ENCODE measurements around the gene RICTOR. TPM values are rescaled to one million over a fixed set of nuclear protein-coding genes. Genes with fewer than 3 reads are reported as not detected.

The RICTOR gene
- total RNA-seq, 1 experiment from 2014 or later: 22.4 TPM

DNA sequence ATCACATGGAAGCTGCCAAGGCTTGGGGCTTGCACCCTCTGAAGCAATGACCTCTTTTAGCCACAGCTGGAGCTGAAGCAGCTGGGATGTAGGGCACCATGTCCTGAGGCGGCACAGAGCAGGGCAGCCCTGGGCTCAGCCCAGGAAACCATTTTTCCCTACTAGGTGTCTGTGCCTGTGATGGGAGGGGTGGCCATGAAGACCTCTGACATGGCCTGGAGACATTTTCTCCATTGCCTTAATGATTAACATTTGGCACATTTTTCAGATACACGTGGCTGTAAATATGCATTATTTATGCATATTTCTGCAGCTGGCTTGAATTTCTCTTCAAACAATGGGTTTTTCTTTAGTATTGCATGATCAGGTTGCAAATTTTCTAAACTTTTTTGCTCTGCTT is 146.7 kb downstream of the RICTOR start (continued):
- TF ChIP-seq, protein P1, sequence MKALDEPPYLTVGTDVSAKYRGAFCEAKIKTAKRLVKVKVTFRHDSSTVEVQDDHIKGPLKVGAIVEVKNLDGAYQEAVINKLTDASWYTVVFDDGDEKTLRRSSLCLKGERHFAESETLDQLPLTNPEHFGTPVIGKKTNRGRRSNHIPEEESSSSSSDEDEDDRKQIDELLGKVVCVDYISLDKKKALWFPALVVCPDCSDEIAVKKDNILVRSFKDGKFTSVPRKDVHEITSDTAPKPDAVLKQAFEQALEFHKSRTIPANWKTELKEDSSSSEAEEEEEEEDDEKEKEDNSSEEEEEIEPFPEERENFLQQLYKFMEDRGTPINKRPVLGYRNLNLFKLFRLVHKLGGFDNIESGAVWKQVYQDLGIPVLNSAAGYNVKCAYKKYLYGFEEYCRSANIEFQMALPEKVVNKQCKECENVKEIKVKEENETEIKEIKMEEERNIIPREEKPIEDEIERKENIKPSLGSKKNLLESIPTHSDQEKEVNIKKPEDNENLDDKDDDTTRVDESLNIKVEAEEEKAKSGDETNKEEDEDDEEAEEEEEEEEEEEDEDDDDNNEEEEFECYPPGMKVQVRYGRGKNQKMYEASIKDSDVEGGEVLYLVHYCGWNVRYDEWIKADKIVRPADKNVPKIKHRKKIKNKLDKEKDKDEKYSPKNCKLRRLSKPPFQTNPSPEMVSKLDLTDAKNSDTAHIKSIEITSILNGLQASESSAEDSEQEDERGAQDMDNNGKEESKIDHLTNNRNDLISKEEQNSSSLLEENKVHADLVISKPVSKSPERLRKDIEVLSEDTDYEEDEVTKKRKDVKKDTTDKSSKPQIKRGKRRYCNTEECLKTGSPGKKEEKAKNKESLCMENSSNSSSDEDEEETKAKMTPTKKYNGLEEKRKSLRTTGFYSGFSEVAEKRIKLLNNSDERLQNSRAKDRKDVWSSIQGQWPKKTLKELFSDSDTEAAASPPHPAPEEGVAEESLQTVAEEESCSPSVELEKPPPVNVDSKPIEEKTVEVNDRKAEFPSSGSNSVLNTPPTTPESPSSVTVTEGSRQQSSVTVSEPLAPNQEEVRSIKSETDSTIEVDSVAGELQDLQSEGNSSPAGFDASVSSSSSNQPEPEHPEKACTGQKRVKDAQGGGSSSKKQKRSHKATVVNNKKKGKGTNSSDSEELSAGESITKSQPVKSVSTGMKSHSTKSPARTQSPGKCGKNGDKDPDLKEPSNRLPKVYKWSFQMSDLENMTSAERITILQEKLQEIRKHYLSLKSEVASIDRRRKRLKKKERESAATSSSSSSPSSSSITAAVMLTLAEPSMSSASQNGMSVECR (CRISPR knock-in tag; IDR thresholded peaks at IDR 0.05; ENCODE audit: borderline replicate concordance): no peak
- no peak for TF ChIP-seq ZNF138 (CRISPR knock-in tag; conservative IDR thresholded peaks at IDR 0.05)
- TF ChIP-seq, protein P2, sequence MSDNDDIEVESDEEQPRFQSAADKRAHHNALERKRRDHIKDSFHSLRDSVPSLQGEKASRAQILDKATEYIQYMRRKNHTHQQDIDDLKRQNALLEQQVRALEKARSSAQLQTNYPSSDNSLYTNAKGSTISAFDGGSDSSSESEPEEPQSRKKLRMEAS (CRISPR knock-in tag; IDR thresholded peaks at IDR 0.05): no peak
- TF ChIP-seq ZNF263 (CRISPR knock-in tag; IDR thresholded peaks at IDR 0.05; ENCODE audit: low read depth): no peak
- TF ChIP-seq, protein P3, sequence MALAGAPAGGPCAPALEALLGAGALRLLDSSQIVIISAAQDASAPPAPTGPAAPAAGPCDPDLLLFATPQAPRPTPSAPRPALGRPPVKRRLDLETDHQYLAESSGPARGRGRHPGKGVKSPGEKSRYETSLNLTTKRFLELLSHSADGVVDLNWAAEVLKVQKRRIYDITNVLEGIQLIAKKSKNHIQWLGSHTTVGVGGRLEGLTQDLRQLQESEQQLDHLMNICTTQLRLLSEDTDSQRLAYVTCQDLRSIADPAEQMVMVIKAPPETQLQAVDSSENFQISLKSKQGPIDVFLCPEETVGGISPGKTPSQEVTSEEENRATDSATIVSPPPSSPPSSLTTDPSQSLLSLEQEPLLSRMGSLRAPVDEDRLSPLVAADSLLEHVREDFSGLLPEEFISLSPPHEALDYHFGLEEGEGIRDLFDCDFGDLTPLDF (CRISPR knock-in tag; IDR thresholded peaks at IDR 0.05): no peak

DNA sequence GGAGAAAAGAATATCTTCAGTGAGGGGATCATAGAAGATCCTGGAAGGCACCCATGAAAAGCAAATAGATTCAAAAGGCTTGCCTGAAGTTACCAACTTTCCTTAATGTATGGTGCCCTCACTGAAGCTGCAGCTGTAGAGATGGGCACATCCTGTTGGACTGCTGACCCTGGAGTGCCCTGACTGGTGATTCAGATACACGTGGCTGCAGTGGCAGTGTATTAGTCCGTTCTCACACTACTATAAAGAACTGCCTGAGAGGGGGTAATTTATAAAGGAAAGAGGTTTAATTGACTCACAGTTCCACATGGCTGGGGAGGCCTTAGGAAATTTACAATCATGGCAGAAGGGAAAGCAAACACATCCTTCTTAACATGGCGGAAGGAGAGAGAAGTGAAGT is 148.1 kb downstream of the RICTOR start:
- Mint-ChIP-seq H3K9me3 (peaks cover 22% of the 10 kb centered on the region), H3K27ac (no peak overlapping the region), H3K27me3 (ENCODE audit: low read depth) (no peaks in the 10 kb centered on the region), H3K4me1 (peaks cover 20% of the 10 kb centered on the region), H3K36me3 (peaks cover 7% of the 10 kb centered on the region), H3K4me3 (no peak overlapping the region)
- CTCF ChIA-PET: no interaction called here
- POLR2A ChIA-PET: no interaction called here
- DNase-seq (ENCODE audit: low spot score) (no peak), ATAC-seq (no peak)
- TF ChIP-seq, protein P4, sequence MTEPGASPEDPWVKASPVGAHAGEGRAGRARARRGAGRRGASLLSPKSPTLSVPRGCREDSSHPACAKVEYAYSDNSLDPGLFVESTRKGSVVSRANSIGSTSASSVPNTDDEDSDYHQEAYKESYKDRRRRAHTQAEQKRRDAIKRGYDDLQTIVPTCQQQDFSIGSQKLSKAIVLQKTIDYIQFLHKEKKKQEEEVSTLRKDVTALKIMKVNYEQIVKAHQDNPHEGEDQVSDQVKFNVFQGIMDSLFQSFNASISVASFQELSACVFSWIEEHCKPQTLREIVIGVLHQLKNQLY (CRISPR knock-in tag; IDR thresholded peaks at IDR 0.05): no peak
- TF ChIP-seq CREM (CRISPR knock-in tag; IDR thresholded peaks at IDR 0.05) (no peak), ATF1 (CRISPR knock-in tag; IDR thresholded peaks at IDR 0.05) (no peak), ELF4 (CRISPR knock-in tag; IDR thresholded peaks at IDR 0.05; ENCODE audit: low read depth) (no peak), KAT7 (CRISPR knock-in tag; IDR thresholded peaks at IDR 0.05; ENCODE audit: borderline replicate concordance) (no peak)
- TF ChIP-seq, protein P5, sequence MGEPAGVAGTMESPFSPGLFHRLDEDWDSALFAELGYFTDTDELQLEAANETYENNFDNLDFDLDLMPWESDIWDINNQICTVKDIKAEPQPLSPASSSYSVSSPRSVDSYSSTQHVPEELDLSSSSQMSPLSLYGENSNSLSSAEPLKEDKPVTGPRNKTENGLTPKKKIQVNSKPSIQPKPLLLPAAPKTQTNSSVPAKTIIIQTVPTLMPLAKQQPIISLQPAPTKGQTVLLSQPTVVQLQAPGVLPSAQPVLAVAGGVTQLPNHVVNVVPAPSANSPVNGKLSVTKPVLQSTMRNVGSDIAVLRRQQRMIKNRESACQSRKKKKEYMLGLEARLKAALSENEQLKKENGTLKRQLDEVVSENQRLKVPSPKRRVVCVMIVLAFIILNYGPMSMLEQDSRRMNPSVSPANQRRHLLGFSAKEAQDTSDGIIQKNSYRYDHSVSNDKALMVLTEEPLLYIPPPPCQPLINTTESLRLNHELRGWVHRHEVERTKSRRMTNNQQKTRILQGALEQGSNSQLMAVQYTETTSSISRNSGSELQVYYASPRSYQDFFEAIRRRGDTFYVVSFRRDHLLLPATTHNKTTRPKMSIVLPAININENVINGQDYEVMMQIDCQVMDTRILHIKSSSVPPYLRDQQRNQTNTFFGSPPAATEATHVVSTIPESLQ (CRISPR knock-in tag; IDR thresholded peaks at IDR 0.05): no peak
- TF ChIP-seq, protein P6, sequence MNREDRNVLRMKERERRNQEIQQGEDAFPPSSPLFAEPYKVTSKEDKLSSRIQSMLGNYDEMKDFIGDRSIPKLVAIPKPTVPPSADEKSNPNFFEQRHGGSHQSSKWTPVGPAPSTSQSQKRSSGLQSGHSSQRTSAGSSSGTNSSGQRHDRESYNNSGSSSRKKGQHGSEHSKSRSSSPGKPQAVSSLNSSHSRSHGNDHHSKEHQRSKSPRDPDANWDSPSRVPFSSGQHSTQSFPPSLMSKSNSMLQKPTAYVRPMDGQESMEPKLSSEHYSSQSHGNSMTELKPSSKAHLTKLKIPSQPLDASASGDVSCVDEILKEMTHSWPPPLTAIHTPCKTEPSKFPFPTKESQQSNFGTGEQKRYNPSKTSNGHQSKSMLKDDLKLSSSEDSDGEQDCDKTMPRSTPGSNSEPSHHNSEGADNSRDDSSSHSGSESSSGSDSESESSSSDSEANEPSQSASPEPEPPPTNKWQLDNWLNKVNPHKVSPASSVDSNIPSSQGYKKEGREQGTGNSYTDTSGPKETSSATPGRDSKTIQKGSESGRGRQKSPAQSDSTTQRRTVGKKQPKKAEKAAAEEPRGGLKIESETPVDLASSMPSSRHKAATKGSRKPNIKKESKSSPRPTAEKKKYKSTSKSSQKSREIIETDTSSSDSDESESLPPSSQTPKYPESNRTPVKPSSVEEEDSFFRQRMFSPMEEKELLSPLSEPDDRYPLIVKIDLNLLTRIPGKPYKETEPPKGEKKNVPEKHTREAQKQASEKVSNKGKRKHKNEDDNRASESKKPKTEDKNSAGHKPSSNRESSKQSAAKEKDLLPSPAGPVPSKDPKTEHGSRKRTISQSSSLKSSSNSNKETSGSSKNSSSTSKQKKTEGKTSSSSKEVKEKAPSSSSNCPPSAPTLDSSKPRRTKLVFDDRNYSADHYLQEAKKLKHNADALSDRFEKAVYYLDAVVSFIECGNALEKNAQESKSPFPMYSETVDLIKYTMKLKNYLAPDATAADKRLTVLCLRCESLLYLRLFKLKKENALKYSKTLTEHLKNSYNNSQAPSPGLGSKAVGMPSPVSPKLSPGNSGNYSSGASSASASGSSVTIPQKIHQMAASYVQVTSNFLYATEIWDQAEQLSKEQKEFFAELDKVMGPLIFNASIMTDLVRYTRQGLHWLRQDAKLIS (CRISPR knock-in tag; IDR thresholded peaks at IDR 0.05; ENCODE audit: borderline replicate concordance): no peak
- TF ChIP-seq, protein P1 (CRISPR knock-in tag; IDR thresholded peaks at IDR 0.05; ENCODE audit: borderline replicate concordance): no peak
- TF ChIP-seq, protein P7, sequence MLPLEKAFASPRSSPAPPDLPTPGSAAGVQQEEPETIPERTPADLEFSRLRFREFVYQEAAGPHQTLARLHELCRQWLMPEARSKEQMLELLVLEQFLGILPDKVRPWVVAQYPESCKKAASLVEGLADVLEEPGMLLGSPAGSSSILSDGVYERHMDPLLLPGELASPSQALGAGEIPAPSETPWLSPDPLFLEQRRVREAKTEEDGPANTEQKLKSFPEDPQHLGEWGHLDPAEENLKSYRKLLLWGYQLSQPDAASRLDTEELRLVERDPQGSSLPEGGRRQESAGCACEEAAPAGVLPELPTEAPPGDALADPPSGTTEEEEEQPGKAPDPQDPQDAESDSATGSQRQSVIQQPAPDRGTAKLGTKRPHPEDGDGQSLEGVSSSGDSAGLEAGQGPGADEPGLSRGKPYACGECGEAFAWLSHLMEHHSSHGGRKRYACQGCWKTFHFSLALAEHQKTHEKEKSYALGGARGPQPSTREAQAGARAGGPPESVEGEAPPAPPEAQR (CRISPR knock-in tag; IDR thresholded peaks at IDR 0.05): no peak
- TF ChIP-seq, protein P8, sequence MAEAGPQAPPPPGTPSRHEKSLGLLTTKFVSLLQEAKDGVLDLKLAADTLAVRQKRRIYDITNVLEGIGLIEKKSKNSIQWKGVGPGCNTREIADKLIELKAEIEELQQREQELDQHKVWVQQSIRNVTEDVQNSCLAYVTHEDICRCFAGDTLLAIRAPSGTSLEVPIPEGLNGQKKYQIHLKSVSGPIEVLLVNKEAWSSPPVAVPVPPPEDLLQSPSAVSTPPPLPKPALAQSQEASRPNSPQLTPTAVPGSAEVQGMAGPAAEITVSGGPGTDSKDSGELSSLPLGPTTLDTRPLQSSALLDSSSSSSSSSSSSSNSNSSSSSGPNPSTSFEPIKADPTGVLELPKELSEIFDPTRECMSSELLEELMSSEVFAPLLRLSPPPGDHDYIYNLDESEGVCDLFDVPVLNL (CRISPR knock-in tag; IDR thresholded peaks at IDR 0.05; ENCODE audit: borderline replicate concordance, low read depth): no peak
